Transverse colon (tissue), 4 donors: ENCODE measurements around the gene MIF4GD.
"Not testable (repeated sequence)": the region's sequence is repeated elsewhere in the genome, so short reads cannot be mapped to it uniquely, and the experiment has no call there.

Source experiments
- EP300 ChIP-seq: sonication (generic); formaldehyde crosslinking; IDR thresholded peaks from one replicate; pipeline ENCODE4 v1.6.1; 2017; ENCODE audit warnings: antibody characterized with exemption, low read depth
- POLR2A ChIP-seq: fragments of 450-650 bp; IDR thresholded peaks from one replicate; pipeline ENCODE4 v1.6.1; 2016; ENCODE audit warnings: antibody characterized with exemption, mild to moderate bottlenecking, moderate library complexity
- POLR2AphosphoS5 ChIP-seq, 3 donors: sonication (generic); formaldehyde crosslinking; IDR thresholded peaks; one replicate each; pipeline ENCODE4 v1.6.1; 2016; ENCODE audit warnings: antibody characterized with exemption in 3 of 3
- TF ChIP-seq, protein P1 (sequence below), 5 experiments: fragments of 200-600 bp in 3 of 5; fragments of 450-650 bp in 2 of 5; sonication (generic) in 3 of 5; IDR thresholded peaks; 1 replicate in 2 of 5; 2 replicates in 3 of 5; pipeline ENCODE4 v1.5.1; 2016 to 2017; ENCODE audit warnings: antibody characterized with exemption in 5 of 5, inconsistent platforms in 3 of 5, mild to moderate bottlenecking in 2 of 5, moderate library complexity in 1 of 5

- TF ChIP-seq POLR2A; POLR2AphosphoS5 (IDR thresholded peaks at IDR 0.05); EP300: not testable (repeated sequence)
- TF ChIP-seq, protein P1, sequence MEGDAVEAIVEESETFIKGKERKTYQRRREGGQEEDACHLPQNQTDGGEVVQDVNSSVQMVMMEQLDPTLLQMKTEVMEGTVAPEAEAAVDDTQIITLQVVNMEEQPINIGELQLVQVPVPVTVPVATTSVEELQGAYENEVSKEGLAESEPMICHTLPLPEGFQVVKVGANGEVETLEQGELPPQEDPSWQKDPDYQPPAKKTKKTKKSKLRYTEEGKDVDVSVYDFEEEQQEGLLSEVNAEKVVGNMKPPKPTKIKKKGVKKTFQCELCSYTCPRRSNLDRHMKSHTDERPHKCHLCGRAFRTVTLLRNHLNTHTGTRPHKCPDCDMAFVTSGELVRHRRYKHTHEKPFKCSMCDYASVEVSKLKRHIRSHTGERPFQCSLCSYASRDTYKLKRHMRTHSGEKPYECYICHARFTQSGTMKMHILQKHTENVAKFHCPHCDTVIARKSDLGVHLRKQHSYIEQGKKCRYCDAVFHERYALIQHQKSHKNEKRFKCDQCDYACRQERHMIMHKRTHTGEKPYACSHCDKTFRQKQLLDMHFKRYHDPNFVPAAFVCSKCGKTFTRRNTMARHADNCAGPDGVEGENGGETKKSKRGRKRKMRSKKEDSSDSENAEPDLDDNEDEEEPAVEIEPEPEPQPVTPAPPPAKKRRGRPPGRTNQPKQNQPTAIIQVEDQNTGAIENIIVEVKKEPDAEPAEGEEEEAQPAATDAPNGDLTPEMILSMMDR (IDR thresholded peaks at IDR 0.05) = not testable (repeated sequence)
These were observed 13.8 kb downstream of the MIF4GD start for GRCh38 chr17:75257228-75257627.
